Liver (tissue), 3 donors: Measurements from ENCODE around the gene ELK3.

ENCODE experiments used
- CTCF ChIP-seq: fragments of 150-350 bp; IDR thresholded peaks from 2 replicates; pipeline ENCODE4 v1.5.1; 2017; ENCODE audit warnings: improper control_type of control experiment, low read depth, low read length; ENCODE audit not compliant: missing input control
- FOXA1 ChIP-seq: IDR thresholded peaks from 2 replicates; pipeline ENCODE4 v1.6.1; 2016; ENCODE audit warnings: antibody characterized with exemption
- GABPA ChIP-seq, 2 donors: IDR thresholded peaks in 1 of 2; conservative IDR thresholded peaks in 1 of 2; 2 replicates each; pipeline ENCODE4 v1.6.1; 2016; ENCODE audit warnings: antibody characterized with exemption in 2 of 2, mild to moderate bottlenecking in 1 of 2, moderate library complexity in 1 of 2
- HNF4A ChIP-seq, 2 donors: conservative IDR thresholded peaks; 2 replicates each; pipeline ENCODE4 v1.6.1; 2016; ENCODE audit warnings: antibody characterized with exemption in 2 of 2, mild to moderate bottlenecking in 2 of 2
- RAD21 ChIP-seq, 2 donors: IDR thresholded peaks; 2 replicates each; pipeline ENCODE4 v1.6.1; 2016; ENCODE audit warnings: antibody characterized with exemption in 2 of 2, mild to moderate bottlenecking in 2 of 2
- YY1 ChIP-seq: IDR thresholded peaks from 2 replicates; pipeline ENCODE4 v1.6.1; 2016; ENCODE audit warnings: antibody characterized with exemption, mild to moderate bottlenecking
- donor health status: healthy.
- donor health status: healthy.

DNA sequence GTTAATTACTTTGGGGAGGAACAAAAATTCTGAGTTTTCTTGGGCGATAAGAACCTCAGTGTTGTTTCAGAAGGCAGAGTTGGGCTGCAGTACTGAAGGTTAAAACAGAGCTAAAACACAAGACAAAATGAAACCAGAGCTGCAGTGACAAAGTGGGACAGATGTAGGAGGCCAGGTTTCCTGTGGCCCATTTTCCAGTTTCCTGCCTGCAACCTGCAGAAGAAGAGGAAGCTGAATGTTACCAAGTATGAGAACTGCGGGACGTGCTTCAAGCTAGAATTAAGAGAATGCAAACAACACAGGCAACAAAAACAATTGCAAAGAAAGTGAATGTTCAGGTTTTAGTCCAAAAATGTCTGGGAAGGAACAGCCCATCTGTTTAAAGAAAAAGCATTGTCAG lies 17.8 kb downstream of the ELK3 start:
- no peak for TF ChIP-seq HNF4A (conservative IDR thresholded peaks at IDR 0.05)
- TF ChIP-seq CTCF = no peak
- no peak for TF ChIP-seq YY1
- no peak for TF ChIP-seq GABPA (IDR thresholded peaks at IDR 0.05 in 1 of 2, conservative IDR thresholded peaks at IDR 0.05 in 1 of 2)
- TF ChIP-seq FOXA1 = no peak
- TF ChIP-seq RAD21 (IDR thresholded peaks at IDR 0.05) = no peak
